Amniotic stem cell (primary cell): ENCODE data around the gene LMOD1.
A peak's percentile ranks its signal among the peaks of the same experiment; 100 is the strongest.
"Not testable (repeated sequence)": the region's sequence is repeated elsewhere in the genome, so short reads cannot be mapped to it uniquely, and the experiment has no call there.

Source experiments
- DNase-seq: peaks from one replicate; lab custom pipeline; 2025; lab: John Stamatoyannopoulos, UW

Gene LMOD1

GRCh38 chr1:201947697-201948008 is 1.3 kb upstream of the LMOD1 start:
- no peak for DNase-seq

GRCh38 chr1:201945863-201946223 is 505 bp downstream of the LMOD1 start:
- DNase-seq, result no peak

- DNase-seq, result no peak
Measured at GRCh38 chr1:201945157-201945556, 1.2 kb downstream of the LMOD1 start.

GRCh38 chr1:201944639-201945038 is 1.7 kb downstream of the LMOD1 start:
- DNase-seq, result no peak

- DNase-seq, result no peak
Measured at GRCh38 chr1:201944002-201944401, 2.3 kb downstream of the LMOD1 start.

- DNase-seq, result no peak
Measured at GRCh38 chr1:201942129-201942495, 4.2 kb downstream of the LMOD1 start.

GRCh38 chr1:201941420-201942128 is 4.8 kb downstream of the LMOD1 start:
- no peak for DNase-seq

GRCh38 chr1:201940316-201940715 is 6.0 kb downstream of the LMOD1 start:
- DNase-seq, result not testable (repeated sequence)

GRCh38 chr1:201939574-201939973 is 6.8 kb downstream of the LMOD1 start:
- DNase-seq, result no peak

GRCh38 chr1:201939148-201939547 is 7.2 kb downstream of the LMOD1 start:
- DNase-seq, result no peak

GRCh38 chr1:201938440-201939035 is 7.8 kb downstream of the LMOD1 start:
- DNase-seq, result no peak

- no peak for DNase-seq
Measured at GRCh38 chr1:201937624-201938213, 8.6 kb downstream of the LMOD1 start.

GRCh38 chr1:201933840-201934430 is 12.4 kb downstream of the LMOD1 start:
- DNase-seq, result no peak

GRCh38 chr1:201930803-201931202 is 15.5 kb downstream of the LMOD1 start:
- no peak for DNase-seq

- no peak for DNase-seq
Measured at GRCh38 chr1:201930137-201930536, 16.2 kb downstream of the LMOD1 start.

- DNase-seq, result no peak
Measured at GRCh38 chr1:201928266-201928665, 18.1 kb downstream of the LMOD1 start.

GRCh38 chr1:201925981-201926645 is 20.2 kb downstream of the LMOD1 start:
- no peak for DNase-seq

GRCh38 chr1:201925301-201925567 is 21.1 kb downstream of the LMOD1 start:
- DNase-seq, result no peak

- no peak for DNase-seq
Measured at GRCh38 chr1:201921952-201922558, 24.3 kb downstream of the LMOD1 start.

- no peak for DNase-seq
Measured at GRCh38 chr1:201918343-201918742, 28.0 kb downstream of the LMOD1 start.

GRCh38 chr1:201917362-201918033 is 28.9 kb downstream of the LMOD1 start:
- peak; percentile 26 for DNase-seq

GRCh38 chr1:201916649-201917249 is 29.6 kb downstream of the LMOD1 start:
- DNase-seq, result peak; percentile 44
